ENCODE data around the gene XPR1.

DNA sequence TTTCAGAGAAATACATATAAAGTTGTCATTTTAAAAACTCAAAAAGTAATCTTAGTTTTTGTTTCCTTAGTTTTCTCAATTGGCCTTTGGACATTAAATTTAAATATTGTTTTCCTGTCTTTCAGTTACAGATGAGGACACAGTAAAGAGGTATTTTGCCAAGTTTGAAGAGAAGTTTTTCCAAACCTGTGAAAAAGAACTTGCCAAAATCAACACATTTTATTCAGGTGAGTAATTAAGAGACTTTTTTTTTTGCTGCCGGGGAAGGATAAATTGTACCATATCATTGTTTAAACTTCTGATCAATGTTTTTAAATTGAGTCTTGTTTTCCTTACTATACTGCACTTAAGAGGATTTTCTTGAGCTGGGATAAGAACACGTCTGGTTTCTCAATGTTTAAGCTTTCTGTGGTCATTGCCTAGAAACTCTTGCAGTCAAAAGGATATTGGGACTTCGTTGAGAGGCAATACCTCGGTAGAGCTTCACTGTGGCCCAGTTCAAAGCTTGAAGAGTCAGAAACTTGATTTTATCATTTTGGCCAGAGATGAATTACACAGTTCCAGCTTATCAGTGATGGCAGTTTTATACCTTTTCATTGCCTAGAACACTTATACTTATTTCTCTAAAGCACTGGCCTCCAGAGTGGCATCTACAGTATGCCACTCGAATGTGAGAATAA, 155.9 kb downstream of the XPR1 start:
- TF ChIP-seq, protein P1, sequence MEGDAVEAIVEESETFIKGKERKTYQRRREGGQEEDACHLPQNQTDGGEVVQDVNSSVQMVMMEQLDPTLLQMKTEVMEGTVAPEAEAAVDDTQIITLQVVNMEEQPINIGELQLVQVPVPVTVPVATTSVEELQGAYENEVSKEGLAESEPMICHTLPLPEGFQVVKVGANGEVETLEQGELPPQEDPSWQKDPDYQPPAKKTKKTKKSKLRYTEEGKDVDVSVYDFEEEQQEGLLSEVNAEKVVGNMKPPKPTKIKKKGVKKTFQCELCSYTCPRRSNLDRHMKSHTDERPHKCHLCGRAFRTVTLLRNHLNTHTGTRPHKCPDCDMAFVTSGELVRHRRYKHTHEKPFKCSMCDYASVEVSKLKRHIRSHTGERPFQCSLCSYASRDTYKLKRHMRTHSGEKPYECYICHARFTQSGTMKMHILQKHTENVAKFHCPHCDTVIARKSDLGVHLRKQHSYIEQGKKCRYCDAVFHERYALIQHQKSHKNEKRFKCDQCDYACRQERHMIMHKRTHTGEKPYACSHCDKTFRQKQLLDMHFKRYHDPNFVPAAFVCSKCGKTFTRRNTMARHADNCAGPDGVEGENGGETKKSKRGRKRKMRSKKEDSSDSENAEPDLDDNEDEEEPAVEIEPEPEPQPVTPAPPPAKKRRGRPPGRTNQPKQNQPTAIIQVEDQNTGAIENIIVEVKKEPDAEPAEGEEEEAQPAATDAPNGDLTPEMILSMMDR (IDR thresholded peaks at IDR 0.05; ENCODE audit: insufficient read depth, low read depth, low read length), result no peak
- TF ChIP-seq EZH2 (IDR thresholded peaks at IDR 0.05; ENCODE audit: insufficient read depth, low read length), result no peak
